ENCODE measurements around the gene TMEM259.

DNA sequence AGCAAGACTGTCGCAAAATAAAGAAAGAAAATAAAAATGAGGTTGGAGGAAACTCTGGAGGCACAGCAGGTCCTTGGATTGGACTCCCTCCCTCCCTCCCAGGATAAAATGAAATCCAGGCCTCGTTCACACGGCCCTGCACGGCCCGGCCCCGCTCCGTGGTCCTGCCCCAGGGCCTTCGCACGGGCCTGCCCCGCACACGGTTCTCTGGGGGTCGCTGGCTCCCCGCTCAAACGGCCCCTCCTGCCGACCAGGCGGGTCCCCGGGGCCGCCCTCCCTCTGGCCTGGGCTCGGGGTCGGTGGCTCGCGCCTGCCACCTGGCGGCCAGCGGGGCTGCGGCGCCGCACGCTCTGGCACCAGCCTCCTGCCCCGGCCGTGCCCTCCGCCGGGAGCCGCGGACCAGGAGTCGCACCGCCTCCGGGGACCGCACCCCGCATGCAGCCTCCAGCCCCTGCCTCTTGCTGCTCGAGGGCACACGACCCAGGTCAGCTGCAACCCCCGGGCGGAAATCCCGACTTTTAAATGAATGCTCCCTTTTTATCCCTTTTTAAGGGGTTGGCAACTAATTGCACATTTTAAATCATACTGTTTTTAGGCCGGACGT lies 38.3 kb downstream of the TMEM259 start:
- TF ChIP-seq, protein P1, sequence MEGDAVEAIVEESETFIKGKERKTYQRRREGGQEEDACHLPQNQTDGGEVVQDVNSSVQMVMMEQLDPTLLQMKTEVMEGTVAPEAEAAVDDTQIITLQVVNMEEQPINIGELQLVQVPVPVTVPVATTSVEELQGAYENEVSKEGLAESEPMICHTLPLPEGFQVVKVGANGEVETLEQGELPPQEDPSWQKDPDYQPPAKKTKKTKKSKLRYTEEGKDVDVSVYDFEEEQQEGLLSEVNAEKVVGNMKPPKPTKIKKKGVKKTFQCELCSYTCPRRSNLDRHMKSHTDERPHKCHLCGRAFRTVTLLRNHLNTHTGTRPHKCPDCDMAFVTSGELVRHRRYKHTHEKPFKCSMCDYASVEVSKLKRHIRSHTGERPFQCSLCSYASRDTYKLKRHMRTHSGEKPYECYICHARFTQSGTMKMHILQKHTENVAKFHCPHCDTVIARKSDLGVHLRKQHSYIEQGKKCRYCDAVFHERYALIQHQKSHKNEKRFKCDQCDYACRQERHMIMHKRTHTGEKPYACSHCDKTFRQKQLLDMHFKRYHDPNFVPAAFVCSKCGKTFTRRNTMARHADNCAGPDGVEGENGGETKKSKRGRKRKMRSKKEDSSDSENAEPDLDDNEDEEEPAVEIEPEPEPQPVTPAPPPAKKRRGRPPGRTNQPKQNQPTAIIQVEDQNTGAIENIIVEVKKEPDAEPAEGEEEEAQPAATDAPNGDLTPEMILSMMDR (IDR thresholded peaks at IDR 0.05): peak; percentile 17 to 99 (median 27)
- TF ChIP-seq POLR2AphosphoS5 (IDR thresholded peaks at IDR 0.05): no peak
- no peak for TF ChIP-seq POLR2A (IDR thresholded peaks at IDR 0.05)
